Measurements from ENCODE around the gene MYH9. TPM values are rescaled to one million over a fixed set of nuclear protein-coding genes. Genes with fewer than 3 reads are reported as not detected.
"Not testable (repeated sequence)": the region's sequence is repeated elsewhere in the genome, so short reads cannot be mapped to it uniquely, and the experiment has no call there.

Gene MYH9
- total and polyA plus RNA-seq, 4 donors: 32.3 to 150 (median 98.7) TPM

- peaks cover 7 to 22% (median 15%) of the 10 kb centered on the region in 4 donors for H3K36me3 ChIP-seq (ENCODE audit: control insufficient read depth in 4 of 4, insufficient read depth in 3 of 4, low read depth in 1 of 4, low read length in 3 of 4)
- DNase-seq (ENCODE audit: low spot score): no peak
These were observed 119.8 kb downstream of the MYH9 start for GRCh38 chr22:36267896-36268485.

GRCh38 chr22:36267058-36267457 lies 120.7 kb downstream of the MYH9 start:
- H3K4me1 ChIP-seq (ENCODE audit: control insufficient read depth in 4 of 4, insufficient read depth in 4 of 4, low read length in 3 of 4): peaks cover 7 to 29% (median 21%) of the 10 kb centered on the region in 4 donors
- no peak overlapping the region for H3K4me3 ChIP-seq (ENCODE audit: low read depth in 1 of 3, low read length in 3 of 3)
- no peak for DNase-seq (ENCODE audit: low spot score)
- TF ChIP-seq SP1 (IDR thresholded peaks at IDR 0.05) (no peak), HNF4A (conservative IDR thresholded peaks at IDR 0.05) (no peak), HNF4G (IDR thresholded peaks at IDR 0.05) (no peak), NR2F2 (IDR thresholded peaks at IDR 0.05) (no peak), EGR1 (IDR thresholded peaks at IDR 0.05; ENCODE audit: low read depth in 2 of 2) (no peak), MAX (IDR thresholded peaks at IDR 0.05) (no peak), TAF1 (conservative IDR thresholded peaks at IDR 0.05) (no peak), RAD21 (IDR thresholded peaks at IDR 0.05) (no peak), GABPA (IDR thresholded peaks at IDR 0.05 in 1 of 2, conservative IDR thresholded peaks at IDR 0.05 in 1 of 2) (no peak), FOXA1 (IDR thresholded peaks at IDR 0.05) (no peak), ZBTB33 (IDR thresholded peaks at IDR 0.05) (no peak), YY1 (IDR thresholded peaks at IDR 0.05) (no peak), ATF3 (IDR thresholded peaks at IDR 0.05) (no peak)
- WGBS: 95% methylated on average over 4 of the region's 4 CpGs
- no peaks in the 10 kb centered on the region for H3K27me3 ChIP-seq (ENCODE audit: control insufficient read depth in 4 of 4, insufficient read depth in 4 of 4, low read length in 3 of 4)
- no peak overlapping the region for H3K27ac ChIP-seq (ENCODE audit: low read depth in 1 of 2, low read length in 2 of 2)
- peaks cover 7 to 26% (median 16%) of the 10 kb centered on the region in 4 donors for H3K36me3 ChIP-seq (ENCODE audit: control insufficient read depth in 4 of 4, insufficient read depth in 3 of 4, low read depth in 1 of 4, low read length in 3 of 4)
- H3K9me3 ChIP-seq (ENCODE audit: control insufficient read depth in 4 of 4, low read length in 3 of 4): no peaks in the 10 kb centered on the region
- H3K9ac ChIP-seq (ENCODE audit: low read depth in 1 of 2, low read length in 2 of 2): no peak overlapping the region

More at GRCh38 chr22:36267896-36268485, 119.8 kb downstream of the MYH9 start:
- Histone ChIP-seq H3K27me3 (ENCODE audit: control insufficient read depth in 4 of 4, insufficient read depth in 4 of 4, low read length in 3 of 4) (no peaks in the 10 kb centered on the region), H3K9ac (ENCODE audit: low read depth in 1 of 2, low read length in 2 of 2) (no peak overlapping the region), H3K4me1 (ENCODE audit: control insufficient read depth in 4 of 4, insufficient read depth in 4 of 4, low read length in 3 of 4) (peaks cover 7 to 19% (median 12%) of the 10 kb centered on the region in 4 donors), H3K27ac (ENCODE audit: low read depth in 1 of 2, low read length in 2 of 2) (no peak overlapping the region), H3K4me3 (ENCODE audit: low read depth in 1 of 3, low read length in 3 of 3) (no peak overlapping the region), H3K9me3 (ENCODE audit: control insufficient read depth in 4 of 4, low read length in 3 of 4) (no peaks in the 10 kb centered on the region)
- TF ChIP-seq RAD21 (IDR thresholded peaks at IDR 0.05): no peak
- 95% methylated on average over 11 of the region's 11 CpGs for WGBS

GRCh38 chr22:36263886-36264664 lies 123.7 kb downstream of the MYH9 start:
- H3K27me3 ChIP-seq (ENCODE audit: control insufficient read depth in 4 of 4, insufficient read depth in 4 of 4, low read length in 3 of 4); H3K4me3 ChIP-seq (ENCODE audit: low read depth in 1 of 3, low read length in 3 of 3); DNase-seq (ENCODE audit: low spot score); H3K9ac ChIP-seq (ENCODE audit: low read depth in 1 of 2, low read length in 2 of 2); H3K9me3 ChIP-seq (ENCODE audit: control insufficient read depth in 4 of 4, low read length in 3 of 4): not testable (repeated sequence)
- H3K27ac ChIP-seq (ENCODE audit: low read depth in 1 of 2, low read length in 2 of 2): peak overlapping the region; percentile 35 to 69
- peaks cover 10 to 44% (median 29%) of the 10 kb centered on the region in 4 donors for H3K36me3 ChIP-seq (ENCODE audit: control insufficient read depth in 4 of 4, insufficient read depth in 3 of 4, low read depth in 1 of 4, low read length in 3 of 4)
- peaks cover 13 to 50% (median 39%) of the 10 kb centered on the region in 4 donors for H3K4me1 ChIP-seq (ENCODE audit: control insufficient read depth in 4 of 4, insufficient read depth in 4 of 4, low read length in 3 of 4)
- WGBS: 67% methylated on average over 7 of the region's 7 CpGs
